GM13976 (cell line): ENCODE measurements around the gene RAE1.

ENCODE experiments used
- DNase-seq: peaks from one replicate; pipeline ENCODE4 v3.0.0; 2012; ENCODE audit warnings: low spot score
- CTCF ChIP-seq: IDR thresholded peaks from 2 replicates; pipeline ENCODE4 v1.5.1; 2012; ENCODE audit warnings: borderline replicate concordance, mild to moderate bottlenecking; ENCODE audit not compliant: insufficient read depth; ENCODE audit errors: extremely low read depth, missing control alignments, control extremely low read depth
- in situ Hi-C: fragments of 300-500 bp; cut with MboI; formaldehyde crosslinking; loops from one replicate; pipeline ENCODE4 v1.12.0; 2022; ENCODE audit warnings: low sequenced_read_pairs, mixed read lengths, inconsistent platforms; ENCODE audit not compliant: unreplicated experiment

The RAE1 gene

DNA sequence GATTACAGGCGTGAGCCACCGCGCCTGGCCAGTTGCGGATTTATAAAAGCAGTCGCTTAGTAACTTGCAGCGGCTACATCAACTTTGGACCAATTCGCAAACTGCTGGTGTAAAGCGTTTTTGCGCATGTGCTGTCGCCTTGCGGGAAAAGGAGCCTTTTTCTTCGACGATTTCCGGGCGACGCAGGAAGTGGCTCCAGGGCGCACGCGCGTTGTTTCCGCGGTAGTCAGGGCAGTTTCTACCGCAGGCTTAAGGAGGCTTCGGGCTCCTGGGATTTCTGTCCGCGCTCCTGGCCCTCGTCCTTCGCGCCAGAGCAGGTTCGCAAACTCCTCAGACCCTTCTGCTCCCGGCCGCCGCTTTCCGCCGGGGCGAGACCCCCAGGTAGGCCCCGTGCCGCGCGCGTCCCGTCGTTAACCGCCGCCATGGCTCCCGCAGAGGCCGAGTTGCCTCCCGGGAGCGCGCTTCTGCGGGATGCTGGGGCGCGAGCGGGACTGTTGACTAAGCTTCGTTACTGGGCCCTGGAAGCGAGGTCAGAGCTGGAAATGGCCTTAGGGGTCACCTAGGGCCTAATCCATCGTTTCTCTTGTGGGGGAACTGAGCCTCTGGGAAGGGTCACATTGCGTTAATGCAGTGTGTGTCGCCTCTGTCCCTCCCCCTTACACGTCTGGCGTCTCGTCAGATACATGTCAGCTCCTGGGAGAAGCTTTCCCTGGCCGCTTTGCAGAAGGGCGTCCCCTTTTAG is at the start of gene RAE1:
Gene RAE1 (plus strand): TSS at position 214 of the 742 bp plus-strand sequence. CDS start 2,784 bp downstream, outside the sequence.
- TF ChIP-seq CTCF: no peak
- DNase-seq: peak; percentile 90
- in situ Hi-C loops: no loop called here

- DNase-seq: no peak
- TF ChIP-seq CTCF: no peak
- in situ Hi-C loops: no loop called here
Measured at GRCh38 chr20:57306747-57307146, 44.3 kb upstream of the RAE1 start.

- no peak for TF ChIP-seq CTCF
- DNase-seq: no peak
- in situ Hi-C loops: no loop called here
Measured at GRCh38 chr20:57308451-57309271, 42.4 kb upstream of the RAE1 start.

- in situ Hi-C loops: no loop called here
- no peak for TF ChIP-seq CTCF
- no peak for DNase-seq
Measured at GRCh38 chr20:57309544-57310115, 41.4 kb upstream of the RAE1 start.

DNA sequence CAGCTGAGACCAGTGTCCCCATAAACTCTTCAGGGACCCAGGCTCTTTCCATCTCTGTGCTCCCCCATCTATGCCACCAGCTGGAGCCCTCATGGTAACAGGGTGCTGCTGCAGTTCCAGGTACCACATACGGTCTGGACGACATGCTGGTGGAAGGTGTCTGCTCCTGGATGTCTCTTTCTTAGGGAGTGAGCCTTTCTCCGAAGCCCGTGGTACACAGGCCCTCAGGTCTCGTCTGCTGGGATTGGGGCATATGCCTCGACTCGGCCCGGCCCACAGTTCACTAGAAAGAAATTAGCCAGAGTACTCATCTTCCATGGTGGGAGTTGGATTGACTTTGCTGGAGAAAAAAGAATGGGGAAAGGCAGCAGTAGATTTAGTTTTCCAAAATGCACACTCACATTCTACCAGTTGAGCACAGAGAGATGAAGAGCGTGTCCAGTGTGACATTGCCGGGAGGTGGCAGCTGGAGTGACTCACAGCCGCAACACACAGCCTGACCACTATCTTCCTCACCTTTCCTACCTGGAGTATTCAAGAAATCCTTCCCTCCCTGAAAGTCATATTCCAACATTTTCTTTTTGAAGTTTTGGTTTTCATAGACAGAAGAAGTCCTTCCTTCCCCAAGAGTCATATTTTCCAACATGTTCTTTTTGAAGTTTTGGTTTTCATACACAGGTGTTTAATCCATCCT is 40.1 kb upstream of the RAE1 start:
- in situ Hi-C loops: no loop called here
- no peak for TF ChIP-seq CTCF
- no peak for DNase-seq

GRCh38 chr20:57312138-57312537 is 38.9 kb upstream of the RAE1 start:
- in situ Hi-C loops: no loop called here
- no peak for TF ChIP-seq CTCF
- no peak for DNase-seq
